Suprapubic skin (tissue), 4 donors: Measurements from ENCODE around the gene GSTO1.

ENCODE experiments used
- EP300 ChIP-seq: sonication (generic); formaldehyde crosslinking; IDR thresholded peaks from one replicate; pipeline ENCODE4 v1.6.1; 2017; ENCODE audit warnings: antibody characterized with exemption
- POLR2A ChIP-seq, 2 donors: fragments of 450-650 bp; IDR thresholded peaks; one replicate each; pipeline ENCODE4 v1.6.1; 2017; ENCODE audit warnings: antibody characterized with exemption in 2 of 2, mild to moderate bottlenecking in 2 of 2, moderate library complexity in 2 of 2
- POLR2AphosphoS5 ChIP-seq, 3 donors: sonication (generic); formaldehyde crosslinking; IDR thresholded peaks; one replicate each; pipeline ENCODE4 v1.6.1; 2017; ENCODE audit warnings: antibody characterized with exemption in 3 of 3
- TF ChIP-seq, protein P1 (sequence below), 2 donors: fragments of 200-600 bp in 1 of 2; fragments of 450-650 bp in 1 of 2; sonication (generic) in 1 of 2; IDR thresholded peaks; one replicate each; pipeline ENCODE4 v1.5.1; 2016 to 2019; ENCODE audit warnings: antibody characterized with exemption in 2 of 2, mild to moderate bottlenecking in 1 of 2, moderate library complexity in 1 of 2

- TF ChIP-seq POLR2A (IDR thresholded peaks at IDR 0.05) (no peak), POLR2AphosphoS5 (IDR thresholded peaks at IDR 0.05) (no peak), EP300 (no peak)
- TF ChIP-seq, protein P1, sequence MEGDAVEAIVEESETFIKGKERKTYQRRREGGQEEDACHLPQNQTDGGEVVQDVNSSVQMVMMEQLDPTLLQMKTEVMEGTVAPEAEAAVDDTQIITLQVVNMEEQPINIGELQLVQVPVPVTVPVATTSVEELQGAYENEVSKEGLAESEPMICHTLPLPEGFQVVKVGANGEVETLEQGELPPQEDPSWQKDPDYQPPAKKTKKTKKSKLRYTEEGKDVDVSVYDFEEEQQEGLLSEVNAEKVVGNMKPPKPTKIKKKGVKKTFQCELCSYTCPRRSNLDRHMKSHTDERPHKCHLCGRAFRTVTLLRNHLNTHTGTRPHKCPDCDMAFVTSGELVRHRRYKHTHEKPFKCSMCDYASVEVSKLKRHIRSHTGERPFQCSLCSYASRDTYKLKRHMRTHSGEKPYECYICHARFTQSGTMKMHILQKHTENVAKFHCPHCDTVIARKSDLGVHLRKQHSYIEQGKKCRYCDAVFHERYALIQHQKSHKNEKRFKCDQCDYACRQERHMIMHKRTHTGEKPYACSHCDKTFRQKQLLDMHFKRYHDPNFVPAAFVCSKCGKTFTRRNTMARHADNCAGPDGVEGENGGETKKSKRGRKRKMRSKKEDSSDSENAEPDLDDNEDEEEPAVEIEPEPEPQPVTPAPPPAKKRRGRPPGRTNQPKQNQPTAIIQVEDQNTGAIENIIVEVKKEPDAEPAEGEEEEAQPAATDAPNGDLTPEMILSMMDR (IDR thresholded peaks at IDR 0.05), result no peak
Observed at GRCh38 chr10:104314591-104315485, 60.1 kb downstream of the GSTO1 start.
